Heart right ventricle (tissue), 16 donors: ENCODE measurements around the gene ATG2B. TPM values are rescaled to one million over a fixed set of nuclear protein-coding genes. Genes with fewer than 3 reads are reported as not detected.

ENCODE experiments used
- ATAC-seq, 8 donors: fragments of 200-7000 bp; cut with Tn5 transposase; one replicate each; pipeline ENCODE4 v1.9.1; 2020; ENCODE audit warnings: mild to moderate bottlenecking in 8 of 8, moderate library complexity in 8 of 8, moderate number of reproducible peaks in 1 of 8
- DNase-seq, 2 donors: peaks; one replicate each; pipeline ENCODE4 v3.0.0-alpha.2; 2020
- H3K27ac ChIP-seq, 10 donors: fragments of 200-600 bp; sonication (generic) in 2 of 10; one replicate each; pipeline versions ENCODE4 v1.5.0 to v1.8.0; 2020 to 2022; ENCODE audit warnings: mild to moderate bottlenecking in 3 of 10
- H3K27me3 ChIP-seq, 7 donors: fragments of 200-600 bp; one replicate each; pipeline ENCODE4 v1.8.0; 2021 to 2022; ENCODE audit warnings: mild to moderate bottlenecking in 2 of 7
- H3K36me3 ChIP-seq, 9 donors: fragments of 200-600 bp; sonication (generic) in 1 of 9; one replicate each; pipeline versions ENCODE4 v1.5.0 to v1.8.0; 2020 to 2022; ENCODE audit warnings: mild to moderate bottlenecking in 2 of 9
- H3K4me1 ChIP-seq, 9 donors: fragments of 200-600 bp; sonication (generic) in 1 of 9; one replicate each; pipeline versions ENCODE4 v1.5.0 to v1.8.0; 2020 to 2022; ENCODE audit warnings: mild to moderate bottlenecking in 4 of 9
- H3K4me3 ChIP-seq, 10 donors: fragments of 200-600 bp; sonication (generic) in 2 of 10; one replicate each; pipeline versions ENCODE4 v1.5.0 to v1.8.0; 2020 to 2022; ENCODE audit warnings: mild to moderate bottlenecking in 7 of 10, moderate library complexity in 2 of 10
- H3K9me3 ChIP-seq, 11 donors: fragments of 200-600 bp in 10 of 11; sonication (generic) in 2 of 11; one replicate each; pipeline versions ENCODE4 v1.5.0 to v1.8.0; 2013 to 2022; ENCODE audit warnings: mild to moderate bottlenecking in 2 of 11, control low read depth in 1 of 11, moderate library complexity in 1 of 11
- CTCF ChIP-seq, 9 donors: fragments of 200-600 bp; sonication (generic) in 2 of 9; IDR thresholded peaks; one replicate each; pipeline versions ENCODE4 v1.5.0 to v1.8.0; 2021 to 2022; ENCODE audit warnings: antibody characterized with exemption in 9 of 9, mild to moderate bottlenecking in 5 of 9, moderate library complexity in 1 of 9
- WGBS, 2 donors: extraction: QIAGEN DNeasy Blood & Tissue Kit; methylation state at CpG; one replicate each; pipeline ENCODE4 v1.1.7; 2013; ENCODE audit warnings: inconsistent platforms in 1 of 2; 5-methylcytosine and 5-hydroxymethylcytosine counted together
- intact Hi-C, 10 donors: fragments of 100-400 bp; cut with DNase I; formaldehyde crosslinking; loops; one replicate each; pipeline versions ENCODE4 v1.11.1 to v1.14.2; 2022
- polyA plus RNA-seq, 2 donors: library from polyadenylated mRNA; stranded (reverse); fragments of 200-250 nt; gene quantifications; one replicate each; pipeline ENCODE4 v1.2.3, GENCODE V29; 2013
- total RNA-seq, 10 donors: library from RNA; stranded (reverse); fragmentation: NEBNext Ultra II Directional in 3 of 10; extraction: Animal tissue kit (Norgen Biotek cat#: 25700) in 3 of 10; gene quantifications; one replicate each; pipeline versions ENCODE4 v1.2.1 to v1.2.4, GENCODE V29; 2021 to 2023
- donor health status: Arrhythmogenic right ventricular cardiomyopathy.
- donor health status: ischemic (EF 13 %, LVEDD 7.1; RV severe dilation, severe dysfunction).
- donor health status: healthy with polysubstance abuse.
- donor health status: DM: no; HTN: yes; CAD: no.
- donor health status: DM: no; HTN: no; CAD: no.
- donor health status: ischemic (EF 25% LVEDD 6.9; RV normal size, moderate dysfunction).
- donor health status: ischemic (EF 25% LVEDD 5.7; RV mildly dilated, moderate dysfunction).
- donor health status: healthy.
- donor health status: DM: yes; HTN: yes; CAD: no.
- donor health status: Ischemic cardiomyopathy.
- donor health status: ischemic (EF 35%, LVEDD 5.7; RV mildly dilated, moderate dysfunction).
- donor health status: nonischemic (EF 11% LVEDD 7.7; RV severe dilation, severe dysfunction).
- donor health status: DM: yes; HTN: yes; CAD: no.
- donor health status: PGD.
- donor health status: ischemic (EF 29% LVEDD 5.4; RV normal size, mild dysfunction).
- donor health status: nonischemic (EF 23%, LVEDD 6.1; RV moderate dilation, normal function).

The ATG2B gene
- total and polyA plus RNA-seq, 12 donors, result 2.4 to 20.2 (median 14.0) TPM

- H3K27me3 ChIP-seq, result peaks cover 0 to 21% (median 9%) of the 10 kb centered on the region in 7 donors
- intact Hi-C loops, result no loop called here
- WGBS, 2 donors, result 93 to 94% methylated on average over 10 of the region's 10 CpGs
- no peak for TF ChIP-seq CTCF (IDR thresholded peaks at IDR 0.05)
- no peak overlapping the region for H3K27ac ChIP-seq
- no peaks in the 10 kb centered on the region for H3K4me1 ChIP-seq
- DNase-seq (no peak), ATAC-seq (no peak)
- H3K9me3 ChIP-seq, result no peaks in the 10 kb centered on the region
- no peaks in the 10 kb centered on the region for H3K36me3 ChIP-seq
- H3K4me3 ChIP-seq, result no peak overlapping the region
Observed at GRCh38 chr14:96242126-96242525, 121.0 kb downstream of the ATG2B start.

DNA sequence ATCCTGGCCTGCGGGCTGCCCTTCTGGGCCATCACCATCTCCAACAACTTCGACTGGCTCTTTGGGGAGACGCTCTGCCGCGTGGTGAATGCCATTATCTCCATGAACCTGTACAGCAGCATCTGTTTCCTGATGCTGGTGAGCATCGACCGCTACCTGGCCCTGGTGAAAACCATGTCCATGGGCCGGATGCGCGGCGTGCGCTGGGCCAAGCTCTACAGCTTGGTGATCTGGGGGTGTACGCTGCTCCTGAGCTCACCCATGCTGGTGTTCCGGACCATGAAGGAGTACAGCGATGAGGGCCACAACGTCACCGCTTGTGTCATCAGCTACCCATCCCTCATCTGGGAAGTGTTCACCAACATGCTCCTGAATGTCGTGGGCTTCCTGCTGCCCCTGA, 122.5 kb downstream of the ATG2B start:
- intact Hi-C loops, result no loop called here
- no peak for TF ChIP-seq CTCF (IDR thresholded peaks at IDR 0.05)
- whole genome bisulfite sequencing, 2 donors, result 93 to 97% methylated on average over 18 of the region's 18 CpGs
- ATAC-seq (no peak), DNase-seq (no peak)
- no peaks in the 10 kb centered on the region for H3K36me3 ChIP-seq
- H3K27ac ChIP-seq, result no peak overlapping the region
- no peak overlapping the region for H3K4me3 ChIP-seq
- no peaks in the 10 kb centered on the region for H3K4me1 ChIP-seq
- H3K27me3 ChIP-seq, result peaks cover 0 to 31% (median 12%) of the 10 kb centered on the region in 7 donors
- H3K9me3 ChIP-seq, result no peaks in the 10 kb centered on the region

DNA sequence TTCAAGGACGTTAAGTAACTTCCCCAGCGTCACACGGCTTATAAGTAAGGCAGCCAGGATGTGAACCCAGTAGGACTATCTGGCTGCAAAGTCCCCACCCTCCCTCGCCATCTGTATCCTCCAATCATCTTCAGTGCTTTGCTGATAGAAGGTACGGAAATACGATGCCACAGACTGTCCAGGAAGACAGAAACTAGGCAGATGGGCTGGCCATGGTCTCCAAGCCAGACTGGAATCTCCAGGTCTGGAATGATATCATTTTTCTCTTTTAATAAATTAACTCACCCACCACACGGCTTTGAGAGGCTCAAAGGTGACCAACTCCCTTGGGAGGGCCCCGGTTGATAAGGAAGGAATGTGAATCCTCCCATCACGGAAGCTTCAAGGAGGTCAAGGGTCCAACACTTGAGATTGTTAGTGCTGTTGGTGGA, 123.4 kb downstream of the ATG2B start:
- WGBS, 2 donors, result 42 to 44% methylated on average over 9 of the region's 9 CpGs
- Histone ChIP-seq H3K4me1 (no peaks in the 10 kb centered on the region), H3K27me3 (peaks cover 0 to 31% (median 12%) of the 10 kb centered on the region in 7 donors), H3K27ac (no peak overlapping the region), H3K9me3 (no peaks in the 10 kb centered on the region), H3K4me3 (no peak overlapping the region), H3K36me3 (no peaks in the 10 kb centered on the region)
- TF ChIP-seq CTCF (IDR thresholded peaks at IDR 0.05), result no peak
- intact Hi-C loops, result no loop called here
- ATAC-seq, result no peak
- no peak for DNase-seq

DNA sequence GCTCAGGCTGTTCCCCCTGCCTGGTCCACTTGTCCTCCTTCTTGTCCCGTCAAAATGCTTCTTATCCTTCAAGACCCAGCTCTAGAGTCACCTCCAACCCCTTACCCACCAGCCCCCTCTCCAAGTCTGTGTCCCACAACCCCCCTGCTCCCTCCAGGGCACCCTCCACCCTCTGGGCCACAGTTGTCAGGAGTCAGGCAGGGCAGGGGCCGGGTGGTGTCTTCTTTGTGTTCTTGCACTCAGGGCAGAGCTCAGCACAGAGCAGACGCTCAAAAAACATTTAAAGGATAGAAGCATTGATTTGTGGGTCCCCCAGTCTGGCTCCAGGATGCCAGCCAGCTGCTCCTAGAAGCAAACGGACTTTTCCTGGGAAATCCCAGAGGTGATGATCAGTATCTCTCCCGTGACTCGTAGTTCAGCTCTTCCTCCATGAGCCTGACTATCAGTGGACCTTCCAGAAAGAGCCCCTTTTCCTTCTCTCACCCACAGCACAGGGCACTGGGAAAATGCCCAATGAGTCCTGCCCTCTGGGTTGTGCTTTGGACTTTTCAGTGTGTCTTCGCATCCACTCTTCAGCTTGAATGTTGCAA, 124.4 kb downstream of the ATG2B start:
- intact Hi-C loops, result no loop called here
- H3K4me3 ChIP-seq, result no peak overlapping the region
- H3K9me3 ChIP-seq, result no peaks in the 10 kb centered on the region
- no peaks in the 10 kb centered on the region for H3K4me1 ChIP-seq
- no peak overlapping the region for H3K27ac ChIP-seq
- no peak for ATAC-seq
- no peak for TF ChIP-seq CTCF (IDR thresholded peaks at IDR 0.05)
- H3K36me3 ChIP-seq, result no peaks in the 10 kb centered on the region
- peaks cover 0 to 39% (median 12%) of the 10 kb centered on the region in 7 donors for H3K27me3 ChIP-seq
- WGBS, 2 donors, result 71 to 74% methylated on average over 7 of the region's 7 CpGs
- no peak for DNase-seq
